ENCODE results near the gene ABCA2.

DNA sequence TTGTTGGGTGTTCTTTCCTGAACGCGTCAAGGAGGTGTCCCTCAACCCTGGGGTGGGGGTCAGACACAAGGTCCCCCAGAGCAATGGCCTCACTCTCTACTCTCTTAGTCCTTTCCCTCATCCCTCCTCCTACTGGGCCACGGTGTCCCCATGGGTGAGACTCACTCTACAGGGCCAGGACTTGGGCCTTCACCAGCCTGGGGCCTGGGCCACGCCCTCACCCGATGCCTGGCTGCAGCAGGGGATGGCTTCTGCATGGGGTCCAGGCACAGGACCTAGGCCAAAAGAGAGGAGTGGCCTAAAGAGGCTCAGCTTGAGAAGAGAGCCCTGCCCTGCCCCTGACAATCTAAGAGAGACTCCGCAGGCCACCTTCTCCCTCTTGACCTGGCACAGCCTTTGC is 70.1 kb downstream of the ABCA2 start:
- TF ChIP-seq, protein P1, sequence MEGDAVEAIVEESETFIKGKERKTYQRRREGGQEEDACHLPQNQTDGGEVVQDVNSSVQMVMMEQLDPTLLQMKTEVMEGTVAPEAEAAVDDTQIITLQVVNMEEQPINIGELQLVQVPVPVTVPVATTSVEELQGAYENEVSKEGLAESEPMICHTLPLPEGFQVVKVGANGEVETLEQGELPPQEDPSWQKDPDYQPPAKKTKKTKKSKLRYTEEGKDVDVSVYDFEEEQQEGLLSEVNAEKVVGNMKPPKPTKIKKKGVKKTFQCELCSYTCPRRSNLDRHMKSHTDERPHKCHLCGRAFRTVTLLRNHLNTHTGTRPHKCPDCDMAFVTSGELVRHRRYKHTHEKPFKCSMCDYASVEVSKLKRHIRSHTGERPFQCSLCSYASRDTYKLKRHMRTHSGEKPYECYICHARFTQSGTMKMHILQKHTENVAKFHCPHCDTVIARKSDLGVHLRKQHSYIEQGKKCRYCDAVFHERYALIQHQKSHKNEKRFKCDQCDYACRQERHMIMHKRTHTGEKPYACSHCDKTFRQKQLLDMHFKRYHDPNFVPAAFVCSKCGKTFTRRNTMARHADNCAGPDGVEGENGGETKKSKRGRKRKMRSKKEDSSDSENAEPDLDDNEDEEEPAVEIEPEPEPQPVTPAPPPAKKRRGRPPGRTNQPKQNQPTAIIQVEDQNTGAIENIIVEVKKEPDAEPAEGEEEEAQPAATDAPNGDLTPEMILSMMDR (IDR thresholded peaks at IDR 0.05 in 2 of 3, conservative IDR thresholded peaks at IDR 0.05 in 1 of 3; ENCODE audit: borderline replicate concordance in 1 of 3, insufficient read depth in 1 of 3, low read depth in 2 of 3, low read length in 2 of 3): no peak
- TF ChIP-seq YY1 (IDR thresholded peaks at IDR 0.05; ENCODE audit: extremely low read depth, insufficient replicate concordance, low read depth, low read length) (no peak), SP1 (IDR thresholded peaks at IDR 0.05; ENCODE audit: low read depth) (no peak), JUND (IDR thresholded peaks at IDR 0.05) (no peak)
- TF ChIP-seq, protein P2, sequence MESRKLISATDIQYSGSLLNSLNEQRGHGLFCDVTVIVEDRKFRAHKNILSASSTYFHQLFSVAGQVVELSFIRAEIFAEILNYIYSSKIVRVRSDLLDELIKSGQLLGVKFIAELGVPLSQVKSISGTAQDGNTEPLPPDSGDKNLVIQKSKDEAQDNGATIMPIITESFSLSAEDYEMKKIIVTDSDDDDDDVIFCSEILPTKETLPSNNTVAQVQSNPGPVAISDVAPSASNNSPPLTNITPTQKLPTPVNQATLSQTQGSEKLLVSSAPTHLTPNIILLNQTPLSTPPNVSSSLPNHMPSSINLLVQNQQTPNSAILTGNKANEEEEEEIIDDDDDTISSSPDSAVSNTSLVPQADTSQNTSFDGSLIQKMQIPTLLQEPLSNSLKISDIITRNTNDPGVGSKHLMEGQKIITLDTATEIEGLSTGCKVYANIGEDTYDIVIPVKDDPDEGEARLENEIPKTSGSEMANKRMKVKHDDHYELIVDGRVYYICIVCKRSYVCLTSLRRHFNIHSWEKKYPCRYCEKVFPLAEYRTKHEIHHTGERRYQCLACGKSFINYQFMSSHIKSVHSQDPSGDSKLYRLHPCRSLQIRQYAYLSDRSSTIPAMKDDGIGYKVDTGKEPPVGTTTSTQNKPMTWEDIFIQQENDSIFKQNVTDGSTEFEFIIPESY (IDR thresholded peaks at IDR 0.05; ENCODE audit: extremely low read depth, insufficient replicate concordance, low read length): no peak

Measured in HCT116 (cell line).